Subcutaneous abdominal adipose tissue (tissue), 5 donors: ENCODE data around the gene NLGN1.

Experiments
- H3K27ac ChIP-seq: one replicate; pipeline ENCODE4 v1.7.0; 2013; ENCODE audit warnings: low read depth, mild to moderate bottlenecking, inconsistent platforms, low read length, moderate library complexity
- H3K27me3 ChIP-seq, 5 donors: one replicate each; pipeline ENCODE4 v1.7.0; 2013; ENCODE audit warnings: low read length in 5 of 5, inconsistent platforms in 1 of 5; ENCODE audit not compliant: control insufficient read depth in 5 of 5, insufficient read depth in 4 of 5
- H3K36me3 ChIP-seq, 5 donors: one replicate each; pipeline ENCODE4 v1.7.0; 2013; ENCODE audit warnings: low read length in 5 of 5; ENCODE audit not compliant: control insufficient read depth in 5 of 5, insufficient read depth in 5 of 5
- H3K4me1 ChIP-seq, 5 donors: one replicate each; pipeline ENCODE4 v1.7.0; 2013; ENCODE audit warnings: low read length in 5 of 5, mild to moderate bottlenecking in 3 of 5, moderate library complexity in 1 of 5; ENCODE audit not compliant: control insufficient read depth in 5 of 5, insufficient read depth in 5 of 5
- H3K4me3 ChIP-seq, 5 donors: one replicate each; pipeline ENCODE4 v1.7.0; 2013; ENCODE audit warnings: low read length in 5 of 5, low read depth in 1 of 5
- H3K9ac ChIP-seq, 5 donors: one replicate each; pipeline ENCODE4 v1.7.0; 2013; ENCODE audit warnings: low read length in 5 of 5, mild to moderate bottlenecking in 4 of 5, moderate library complexity in 3 of 5
- H3K9me3 ChIP-seq, 5 donors: one replicate each; pipeline ENCODE4 v1.7.0; 2013; ENCODE audit warnings: low read length in 5 of 5; ENCODE audit not compliant: control insufficient read depth in 5 of 5
- donor health status: healthy.
- donor health status: healthy.
- donor health status: healthy.
- donor health status: healthy.
- donor health status: healthy.

Gene NLGN1

GRCh38 chr3:174146008-174146407 is 748.5 kb downstream of the NLGN1 start:
- Histone ChIP-seq H3K9ac (no peak overlapping the region), H3K27me3 (no peaks in the 10 kb centered on the region), H3K4me3 (no peak overlapping the region), H3K9me3 (peaks cover 0 to 6% (median 0%) of the 10 kb centered on the region in 5 donors), H3K27ac (no peak overlapping the region), H3K4me1 (no peaks in the 10 kb centered on the region), H3K36me3 (no peaks in the 10 kb centered on the region)

- Histone ChIP-seq H3K36me3 (no peaks in the 10 kb centered on the region), H3K27me3 (no peaks in the 10 kb centered on the region)
Observed at GRCh38 chr3:174147798-174148197, 750.3 kb downstream of the NLGN1 start.

DNA sequence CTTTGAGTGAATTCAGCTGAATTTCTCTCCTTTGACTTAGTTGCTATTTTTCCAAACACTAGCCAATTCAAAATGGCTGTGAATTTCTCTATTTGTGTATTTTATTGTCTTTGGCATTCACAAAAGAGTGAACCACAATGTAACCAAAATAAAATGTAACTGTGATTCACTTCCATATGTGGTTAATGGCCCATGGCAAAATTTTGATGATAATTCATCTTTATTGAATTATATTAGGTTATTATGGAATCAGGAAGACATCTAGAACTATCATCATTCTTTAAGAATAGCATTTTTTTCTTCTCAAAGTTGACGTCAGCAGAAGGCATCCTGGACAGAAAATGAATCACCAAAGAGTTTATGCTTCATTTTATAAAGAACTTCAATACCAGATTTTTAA is 756.3 kb downstream of the NLGN1 start:
- no peaks in the 10 kb centered on the region for H3K27me3 ChIP-seq

More at GRCh38 chr3:174147798-174148197, 750.3 kb downstream of the NLGN1 start:
- Histone ChIP-seq H3K27ac (no peak overlapping the region), H3K4me1 (no peaks in the 10 kb centered on the region), H3K9ac (no peak overlapping the region), H3K4me3 (no peak overlapping the region), H3K9me3 (peaks cover 0 to 5% (median 0%) of the 10 kb centered on the region in 5 donors)

GRCh38 chr3:174156200-174156599 is 758.7 kb downstream of the NLGN1 start:
- H3K4me1 ChIP-seq: no peaks in the 10 kb centered on the region
- no peaks in the 10 kb centered on the region for H3K36me3 ChIP-seq
- H3K27ac ChIP-seq: no peak overlapping the region
- no peaks in the 10 kb centered on the region for H3K9me3 ChIP-seq
- no peaks in the 10 kb centered on the region for H3K27me3 ChIP-seq
- H3K9ac ChIP-seq: no peak overlapping the region
- H3K4me3 ChIP-seq: peak overlapping the region in 1 of 5 donors; percentile 49

More for the DNA sequence above, 756.3 kb downstream of the NLGN1 start:
- H3K27ac ChIP-seq: no peak overlapping the region
- H3K9me3 ChIP-seq: no peaks in the 10 kb centered on the region
- no peaks in the 10 kb centered on the region for H3K4me1 ChIP-seq
- no peak overlapping the region for H3K9ac ChIP-seq
- no peaks in the 10 kb centered on the region for H3K36me3 ChIP-seq
- H3K4me3 ChIP-seq: no peak overlapping the region

GRCh38 chr3:174158674-174159073 is 761.1 kb downstream of the NLGN1 start:
- Histone ChIP-seq H3K9me3 (peaks cover 0 to 3% (median 2%) of the 10 kb centered on the region in 5 donors), H3K9ac (no peak overlapping the region), H3K36me3 (no peaks in the 10 kb centered on the region), H3K4me1 (no peaks in the 10 kb centered on the region), H3K27ac (no peak overlapping the region), H3K4me3 (no peak overlapping the region), H3K27me3 (no peaks in the 10 kb centered on the region)

GRCh38 chr3:174159604-174160003 is 762.1 kb downstream of the NLGN1 start:
- Histone ChIP-seq H3K9ac (no peak overlapping the region), H3K4me1 (no peaks in the 10 kb centered on the region), H3K27me3 (no peaks in the 10 kb centered on the region), H3K9me3 (peaks cover 0 to 12% (median 7%) of the 10 kb centered on the region in 5 donors), H3K27ac (no peak overlapping the region), H3K4me3 (no peak overlapping the region), H3K36me3 (no peaks in the 10 kb centered on the region)

GRCh38 chr3:174162550-174162949 is 765.0 kb downstream of the NLGN1 start:
- no peaks in the 10 kb centered on the region for H3K36me3 ChIP-seq
- no peaks in the 10 kb centered on the region for H3K4me1 ChIP-seq

GRCh38 chr3:174168026-174168425 is 770.5 kb downstream of the NLGN1 start:
- Histone ChIP-seq H3K4me3 (no peak overlapping the region), H3K9me3 (peaks cover 0 to 25% (median 6%) of the 10 kb centered on the region in 5 donors), H3K27ac (no peak overlapping the region), H3K27me3 (no peaks in the 10 kb centered on the region), H3K36me3 (no peaks in the 10 kb centered on the region), H3K9ac (no peak overlapping the region), H3K4me1 (no peaks in the 10 kb centered on the region)

More at GRCh38 chr3:174162550-174162949, 765.0 kb downstream of the NLGN1 start:
- no peaks in the 10 kb centered on the region for H3K27me3 ChIP-seq
- H3K9me3 ChIP-seq: peaks cover 0 to 25% (median 9%) of the 10 kb centered on the region in 5 donors
- no peak overlapping the region for H3K27ac ChIP-seq
- no peak overlapping the region for H3K9ac ChIP-seq
- no peak overlapping the region for H3K4me3 ChIP-seq

GRCh38 chr3:174168538-174169254 is 771.2 kb downstream of the NLGN1 start:
- Histone ChIP-seq H3K36me3 (no peaks in the 10 kb centered on the region), H3K4me1 (no peaks in the 10 kb centered on the region), H3K4me3 (no peak overlapping the region), H3K27me3 (no peaks in the 10 kb centered on the region), H3K9ac (no peak overlapping the region), H3K9me3 (peaks cover 0 to 23% (median 7%) of the 10 kb centered on the region in 5 donors), H3K27ac (no peak overlapping the region)

- peaks cover 0 to 12% (median 1%) of the 10 kb centered on the region in 5 donors for H3K9me3 ChIP-seq
- no peak overlapping the region for H3K27ac ChIP-seq
- H3K36me3 ChIP-seq: no peaks in the 10 kb centered on the region
- no peaks in the 10 kb centered on the region for H3K4me1 ChIP-seq
- no peak overlapping the region for H3K4me3 ChIP-seq
- no peak overlapping the region for H3K9ac ChIP-seq
- H3K27me3 ChIP-seq: no peaks in the 10 kb centered on the region
Observed at GRCh38 chr3:174169736-174170135, 772.2 kb downstream of the NLGN1 start.
